ENCODE results near the gene CHPF2. TPM values are rescaled to one million over a fixed set of nuclear protein-coding genes. Genes with fewer than 3 reads are reported as not detected.

Gene CHPF2
- polyA plus RNA-seq, 3 donors: 34.4 to 38.0 (median 36.0) TPM

GRCh38 chr7:151246851-151247580 is 14.7 kb downstream of the CHPF2 start:
- H3K79me2 ChIP-seq (ENCODE audit: insufficient read depth, low read length): no peaks in the 10 kb centered on the region
- Mint-ChIP-seq H3K9me3 (peaks cover 0 to 21% (median 8%) of the 10 kb centered on the region in 7 donors), H3K27me3 (ENCODE audit: low read depth in 3 of 3) (peaks cover 62 to 90% (median 75%) of the 10 kb centered on the region in 3 donors), H3K27ac (no peak overlapping the region), H3K4me1 (peaks cover 75% of the 10 kb centered on the region), H3K36me3 (peaks cover 26 to 33% of the 10 kb centered on the region in 2 donors), H3K4me3 (peak overlapping the region in 1 of 2 donors; percentile 96)
- intact Hi-C loops (cut with micrococcal nuclease): no loop called here
- peaks cover 0 to 14% of the 10 kb centered on the region in 2 donors for H3K9me3 ChIP-seq (replicated peaks in 1 of 2; ENCODE audit: control insufficient read depth in 1 of 2, insufficient read depth in 1 of 2, low read length in 2 of 2)
- no peak overlapping the region for H3K27ac ChIP-seq (ENCODE audit: low read depth in 1 of 2, low read length in 2 of 2)
- no peak overlapping the region for H3K4me2 ChIP-seq (replicated peaks; ENCODE audit: extremely low read depth, low read length, poor library complexity, severe bottlenecking)
- no peak overlapping the region for H3K4me3 ChIP-seq (replicated peaks in 1 of 3; ENCODE audit: low read depth in 2 of 3, low read length in 3 of 3)
- 79% methylated on average over 2 of the region's 4 CpGs for WGBS (ENCODE audit: insufficient coverage)
- peaks cover 48 to 67% of the 10 kb centered on the region in 2 donors for H3K27me3 ChIP-seq (ENCODE audit: control insufficient read depth in 2 of 2, insufficient read depth in 2 of 2, low read length in 2 of 2)
- DNase-seq: no peak
- H3K36me3 ChIP-seq (replicated peaks in 1 of 2; ENCODE audit: control insufficient read depth in 1 of 2, insufficient read depth in 2 of 2, low read length in 2 of 2): no peaks in the 10 kb centered on the region
- peaks cover 94% of the 10 kb centered on the region for H4K20me1 ChIP-seq (ENCODE audit: insufficient read depth, low read length)
- peaks cover 51 to 69% of the 10 kb centered on the region in 2 donors for H3K4me1 ChIP-seq (ENCODE audit: control insufficient read depth in 1 of 2, insufficient read depth in 2 of 2, low read length in 2 of 2)
- H3K9ac ChIP-seq (ENCODE audit: insufficient read depth, low read length, poor library complexity, severe bottlenecking): no peak overlapping the region
- TF ChIP-seq, protein P1, sequence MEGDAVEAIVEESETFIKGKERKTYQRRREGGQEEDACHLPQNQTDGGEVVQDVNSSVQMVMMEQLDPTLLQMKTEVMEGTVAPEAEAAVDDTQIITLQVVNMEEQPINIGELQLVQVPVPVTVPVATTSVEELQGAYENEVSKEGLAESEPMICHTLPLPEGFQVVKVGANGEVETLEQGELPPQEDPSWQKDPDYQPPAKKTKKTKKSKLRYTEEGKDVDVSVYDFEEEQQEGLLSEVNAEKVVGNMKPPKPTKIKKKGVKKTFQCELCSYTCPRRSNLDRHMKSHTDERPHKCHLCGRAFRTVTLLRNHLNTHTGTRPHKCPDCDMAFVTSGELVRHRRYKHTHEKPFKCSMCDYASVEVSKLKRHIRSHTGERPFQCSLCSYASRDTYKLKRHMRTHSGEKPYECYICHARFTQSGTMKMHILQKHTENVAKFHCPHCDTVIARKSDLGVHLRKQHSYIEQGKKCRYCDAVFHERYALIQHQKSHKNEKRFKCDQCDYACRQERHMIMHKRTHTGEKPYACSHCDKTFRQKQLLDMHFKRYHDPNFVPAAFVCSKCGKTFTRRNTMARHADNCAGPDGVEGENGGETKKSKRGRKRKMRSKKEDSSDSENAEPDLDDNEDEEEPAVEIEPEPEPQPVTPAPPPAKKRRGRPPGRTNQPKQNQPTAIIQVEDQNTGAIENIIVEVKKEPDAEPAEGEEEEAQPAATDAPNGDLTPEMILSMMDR (IDR thresholded peaks at IDR 0.05): no peak
- no peak overlapping the region for H2AFZ ChIP-seq (ENCODE audit: insufficient read depth, low read depth, low read length, poor library complexity, severe bottlenecking)

DNA sequence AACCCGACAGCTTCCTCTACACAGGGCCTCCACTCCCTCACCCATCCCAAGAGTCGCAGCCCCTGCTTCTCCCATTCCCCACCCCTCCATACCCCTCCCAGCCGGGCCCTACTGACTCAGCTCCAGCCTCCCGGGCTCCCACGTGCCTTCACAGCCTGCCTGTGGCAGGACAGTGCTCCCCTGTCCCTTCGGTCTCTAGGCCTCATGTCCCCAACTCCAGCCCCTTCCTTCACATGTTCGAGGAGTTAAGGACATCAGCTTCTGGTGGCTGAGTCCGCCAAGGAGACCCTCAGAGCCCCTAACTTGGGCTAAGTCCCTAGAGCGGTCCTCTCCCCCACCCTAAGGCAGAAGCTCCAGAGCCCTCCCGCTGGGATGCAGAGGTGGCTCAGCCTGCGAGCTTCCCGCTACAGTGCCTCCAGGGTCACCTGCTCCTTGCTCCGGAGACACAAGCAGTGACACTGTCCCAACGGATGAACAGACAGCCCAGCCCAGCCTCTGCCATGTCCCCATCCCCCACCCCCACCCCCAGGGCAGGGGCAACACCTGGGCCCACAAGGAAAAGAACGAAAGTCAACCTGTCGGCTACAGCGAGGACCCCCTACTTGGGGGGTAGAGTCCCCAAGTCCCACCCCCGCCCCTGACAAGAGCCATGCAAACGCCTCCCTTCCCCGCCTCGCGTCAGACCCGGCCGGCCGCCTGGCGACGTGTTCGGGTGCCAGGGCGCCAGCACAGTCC is 15.5 kb downstream of the CHPF2 start:
- peaks cover 0 to 26% (median 11%) of the 10 kb centered on the region in 7 donors for H3K9me3 Mint-ChIP-seq
- Histone ChIP-seq H3K27me3 (ENCODE audit: control insufficient read depth in 2 of 2, insufficient read depth in 2 of 2, low read length in 2 of 2) (peaks cover 56 to 74% of the 10 kb centered on the region in 2 donors), H3K4me1 (ENCODE audit: control insufficient read depth in 1 of 2, insufficient read depth in 2 of 2, low read length in 2 of 2) (peaks cover 57 to 71% of the 10 kb centered on the region in 2 donors), H4K20me1 (ENCODE audit: insufficient read depth, low read length) (peaks cover 94% of the 10 kb centered on the region), H3K36me3 (replicated peaks in 1 of 2; ENCODE audit: control insufficient read depth in 1 of 2, insufficient read depth in 2 of 2, low read length in 2 of 2) (no peaks in the 10 kb centered on the region), H2AFZ (ENCODE audit: insufficient read depth, low read depth, low read length, poor library complexity, severe bottlenecking) (no peak overlapping the region), H3K9me3 (replicated peaks in 1 of 2; ENCODE audit: control insufficient read depth in 1 of 2, insufficient read depth in 1 of 2, low read length in 2 of 2) (peaks cover 0 to 14% of the 10 kb centered on the region in 2 donors), H3K4me2 (replicated peaks; ENCODE audit: extremely low read depth, low read length, poor library complexity, severe bottlenecking) (peak overlapping the region; percentile 80), H3K79me2 (ENCODE audit: insufficient read depth, low read length) (no peaks in the 10 kb centered on the region), H3K4me3 (replicated peaks in 1 of 3; ENCODE audit: low read depth in 2 of 3, low read length in 3 of 3) (peak overlapping the region in 2 of 3 experiments; percentile 11 to 63), H3K27ac (ENCODE audit: low read depth in 1 of 2, low read length in 2 of 2) (no peak overlapping the region), H3K9ac (ENCODE audit: insufficient read depth, low read length, poor library complexity, severe bottlenecking) (peak overlapping the region; percentile 55)
- intact Hi-C loops (cut with micrococcal nuclease): loop anchor here in 1 of 2 donors (2.0 kb wide), 1 partner anchor 25 kb away; no protein-coding TSS in a partner anchor
- 8% methylated on average over 21 of the region's 29 CpGs for WGBS (ENCODE audit: insufficient coverage)
- H3K36me3 Mint-ChIP-seq: peaks cover 28 to 30% of the 10 kb centered on the region in 2 donors
- TF ChIP-seq, protein P1 (IDR thresholded peaks at IDR 0.05): no peak
- H3K4me1 Mint-ChIP-seq: peaks cover 79% of the 10 kb centered on the region
- H3K27me3 Mint-ChIP-seq (ENCODE audit: low read depth in 3 of 3): peaks cover 70 to 92% (median 78%) of the 10 kb centered on the region in 3 donors
- no peak for DNase-seq
- H3K27ac Mint-ChIP-seq: no peak overlapping the region
- H3K4me3 Mint-ChIP-seq: peak overlapping the region; percentile 82 to 96

Data from CD14-positive monocyte (primary cell).